ENCODE results near the gene HEBP2.

DNA sequence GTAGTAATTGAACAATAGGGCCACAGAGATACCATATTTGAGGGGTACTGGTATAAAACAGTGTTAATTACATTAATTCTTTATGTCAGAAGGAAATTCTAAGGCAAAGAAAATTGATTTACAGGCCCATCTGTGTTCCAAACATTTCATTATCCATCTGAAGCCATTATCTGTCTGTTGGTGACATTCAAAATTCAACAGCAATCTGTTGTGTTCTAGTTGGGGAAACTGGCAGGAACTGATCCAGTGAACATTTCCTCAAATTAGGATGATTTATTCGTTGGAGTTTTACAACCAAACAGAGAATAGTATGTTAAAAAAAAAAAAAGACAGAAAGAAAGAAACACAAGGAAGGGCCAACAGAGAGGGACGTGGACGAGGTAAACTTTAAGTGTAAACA, 30.1 kb downstream of the HEBP2 start:
- TF ChIP-seq RAD21 (conservative IDR thresholded peaks at IDR 0.05 in 1 of 2, IDR thresholded peaks at IDR 0.05 in 1 of 2) (no peak), CEBPB (IDR thresholded peaks at IDR 0.05) (no peak), POLR2A (IDR thresholded peaks at IDR 0.05; ENCODE audit: low read length) (no peak), CBX2 (IDR thresholded peaks at IDR 0.05; ENCODE audit: borderline replicate concordance, low read depth) (no peak), SREBF2 (IDR thresholded peaks at IDR 0.05) (no peak), BHLHE40 (IDR thresholded peaks at IDR 0.05; ENCODE audit: low read depth, low read length) (no peak)
- TF ChIP-seq, protein P1, sequence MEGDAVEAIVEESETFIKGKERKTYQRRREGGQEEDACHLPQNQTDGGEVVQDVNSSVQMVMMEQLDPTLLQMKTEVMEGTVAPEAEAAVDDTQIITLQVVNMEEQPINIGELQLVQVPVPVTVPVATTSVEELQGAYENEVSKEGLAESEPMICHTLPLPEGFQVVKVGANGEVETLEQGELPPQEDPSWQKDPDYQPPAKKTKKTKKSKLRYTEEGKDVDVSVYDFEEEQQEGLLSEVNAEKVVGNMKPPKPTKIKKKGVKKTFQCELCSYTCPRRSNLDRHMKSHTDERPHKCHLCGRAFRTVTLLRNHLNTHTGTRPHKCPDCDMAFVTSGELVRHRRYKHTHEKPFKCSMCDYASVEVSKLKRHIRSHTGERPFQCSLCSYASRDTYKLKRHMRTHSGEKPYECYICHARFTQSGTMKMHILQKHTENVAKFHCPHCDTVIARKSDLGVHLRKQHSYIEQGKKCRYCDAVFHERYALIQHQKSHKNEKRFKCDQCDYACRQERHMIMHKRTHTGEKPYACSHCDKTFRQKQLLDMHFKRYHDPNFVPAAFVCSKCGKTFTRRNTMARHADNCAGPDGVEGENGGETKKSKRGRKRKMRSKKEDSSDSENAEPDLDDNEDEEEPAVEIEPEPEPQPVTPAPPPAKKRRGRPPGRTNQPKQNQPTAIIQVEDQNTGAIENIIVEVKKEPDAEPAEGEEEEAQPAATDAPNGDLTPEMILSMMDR (IDR thresholded peaks at IDR 0.05): no peak
